Naive thymus-derived CD4-positive, alpha-beta T cell (primary cell): ENCODE data around the gene FAM193A. TPM values are rescaled to one million over a fixed set of nuclear protein-coding genes. Genes with fewer than 3 reads are reported as not detected.
A peak's percentile ranks its signal among the peaks of the same experiment; 100 is the strongest.

Source experiments
- ATAC-seq: fragments of 150-1000 bp; cut with Tn5 transposase; 2 replicates; pipeline ENCODE4 v1.10.0; 2021; ENCODE audit warnings: mild to moderate bottlenecking, moderate library complexity
- CTCF ChIA-PET: fragments of 350-600 bp; sonication (Branson Sonifier 250); formaldehyde crosslinking; loops from one replicate; lab custom pipeline; 2021; ENCODE audit warnings: antibody characterized with exemption; lab: Charles Lee
- POLR2A ChIA-PET: fragments of 350-600 bp; sonication (Branson Sonifier 250); formaldehyde crosslinking; loops from one replicate; lab custom pipeline; 2021; ENCODE audit warnings: antibody characterized with exemption, inconsistent platforms; lab: Charles Lee
- DNase-seq, 9 donors: peaks; one replicate each; pipeline versions ENCODE4 v3.0.0 to v3.0.0-alpha.2; 2020 to 2022; ENCODE audit warnings: mixed read lengths in 1 of 9
- H3K27ac ChIP-seq: one replicate; pipeline ENCODE4 v1.7.0; 2013; ENCODE audit warnings: mild to moderate bottlenecking, low read depth, low read length, moderate library complexity
- H3K27me3 ChIP-seq, 2 donors: one replicate each; pipeline ENCODE4 v1.7.0; 2013; ENCODE audit warnings: low read length in 2 of 2, mild to moderate bottlenecking in 2 of 2, moderate library complexity in 2 of 2; ENCODE audit not compliant: control insufficient read depth in 2 of 2, insufficient read depth in 2 of 2
- H3K36me3 ChIP-seq, 3 experiments: 1 replicate in 2 of 3; 2 replicates in 1 of 3; pipeline ENCODE4 v1.7.0; 2013; ENCODE audit warnings: low read length in 3 of 3, mild to moderate bottlenecking in 3 of 3, moderate library complexity in 1 of 3; ENCODE audit not compliant: insufficient read depth in 3 of 3, control insufficient read depth in 2 of 3
- H3K4me1 ChIP-seq, 2 donors: one replicate each; pipeline ENCODE4 v1.7.0; 2013; ENCODE audit warnings: low read length in 2 of 2, mild to moderate bottlenecking in 2 of 2, moderate library complexity in 1 of 2; ENCODE audit not compliant: control insufficient read depth in 2 of 2, insufficient read depth in 2 of 2
- H3K4me3 ChIP-seq: 2 replicates; pipeline ENCODE4 v1.7.0; 2013; ENCODE audit warnings: mild to moderate bottlenecking, low read length
- H3K9me3 ChIP-seq, 3 experiments: 1 replicate in 2 of 3; 2 replicates in 1 of 3; pipeline ENCODE4 v1.7.0; 2013; ENCODE audit warnings: low read length in 3 of 3; ENCODE audit not compliant: control insufficient read depth in 2 of 3
- H3K27ac Mint-ChIP-seq, 9 donors: one replicate each; pipeline ENCODE4 v1.8.0; 2020 to 2022; ENCODE audit warnings: mixed read lengths in 9 of 9, mild to moderate bottlenecking in 8 of 9, moderate library complexity in 5 of 9, inconsistent platforms in 2 of 9
- H3K27me3 Mint-ChIP-seq, 5 donors: one replicate each; pipeline ENCODE4 v1.8.0; 2021 to 2022; ENCODE audit warnings: mixed read lengths in 5 of 5, mild to moderate bottlenecking in 1 of 5
- H3K36me3 Mint-ChIP-seq, 5 donors: one replicate each; pipeline ENCODE4 v1.8.0; 2020 to 2022; ENCODE audit warnings: mixed read lengths in 5 of 5, mild to moderate bottlenecking in 3 of 5, inconsistent platforms in 1 of 5
- H3K4me1 Mint-ChIP-seq, 7 donors: one replicate each; pipeline ENCODE4 v1.8.0; 2020 to 2022; ENCODE audit warnings: mixed read lengths in 7 of 7, mild to moderate bottlenecking in 3 of 7, inconsistent platforms in 1 of 7
- H3K4me3 Mint-ChIP-seq, 10 donors: one replicate each; pipeline ENCODE4 v1.8.0; 2020 to 2022; ENCODE audit warnings: mild to moderate bottlenecking in 10 of 10, mixed read lengths in 10 of 10, moderate library complexity in 6 of 10, inconsistent platforms in 2 of 10
- H3K9me3 Mint-ChIP-seq, 11 donors: one replicate each; pipeline ENCODE4 v1.8.0; 2020 to 2022; ENCODE audit warnings: mixed read lengths in 11 of 11, mild to moderate bottlenecking in 4 of 11, inconsistent platforms in 1 of 11, moderate library complexity in 1 of 11
- intact Hi-C, 2 donors: fragments of 100-400 bp; cut with micrococcal nuclease; formaldehyde crosslinking; loops; one replicate each; pipeline ENCODE4 v1.15.1; 2023
- polyA plus RNA-seq, 2 donors: library from polyadenylated mRNA; unstranded; fragments of 300-500 nt; fragmentation: Illumina TruSeq; gene quantifications; one replicate each; pipeline ENCODE4 v1.2.3, GENCODE V29; 2021
- total RNA-seq, 6 experiments: library from RNA in 5 of 6; stranded (reverse) in 5 of 6; gene quantifications; 1 replicate in 5 of 6; 2 replicates in 1 of 6; pipeline ENCODE4 v1.2.3 and lab custom pipeline; 2021 to 2026

FAM193A gene
- total and polyA plus RNA-seq, 7 experiments from 2014 or later = 2.2 to 47.2 (median 39.8) TPM

DNA sequence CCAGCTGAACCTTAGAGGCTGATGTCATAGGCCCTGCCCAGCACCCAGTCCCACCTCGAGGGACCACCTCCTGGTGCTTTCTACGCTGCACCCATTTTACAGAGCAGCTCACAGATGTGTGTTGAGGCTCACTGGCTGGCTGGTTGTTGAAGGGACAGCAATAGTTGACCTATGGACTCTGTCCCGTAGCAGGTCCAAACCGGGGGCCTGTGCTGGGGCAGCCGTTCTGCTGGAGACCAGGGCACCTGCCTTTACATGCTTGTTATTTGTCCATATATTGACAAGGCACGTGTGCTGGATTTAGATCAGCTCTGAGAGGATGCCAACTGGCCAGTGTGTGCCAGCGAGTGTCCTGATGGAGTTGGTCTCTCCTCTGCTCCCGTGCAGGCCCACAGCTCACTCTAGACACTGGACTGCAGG, 161.6 kb downstream of the FAM193A start:
- no peaks in the 10 kb centered on the region for H3K27me3 ChIP-seq
- H3K4me1 Mint-ChIP-seq = peaks cover 0 to 1% (median 0%) of the 10 kb centered on the region in 7 donors
- H3K36me3 Mint-ChIP-seq = peaks cover 24 to 85% (median 37%) of the 10 kb centered on the region in 5 donors
- no peak overlapping the region for H3K4me3 Mint-ChIP-seq
- no peaks in the 10 kb centered on the region for H3K9me3 Mint-ChIP-seq
- H3K4me1 ChIP-seq = no peaks in the 10 kb centered on the region
- DNase-seq = no peak
- intact Hi-C loops = no loop called here
- POLR2A ChIA-PET = no interaction called here
- no peaks in the 10 kb centered on the region for H3K9me3 ChIP-seq
- H3K4me3 ChIP-seq = no peak overlapping the region
- no peak overlapping the region for H3K27ac ChIP-seq
- H3K27ac Mint-ChIP-seq = peak overlapping the region in 1 of 9 donors; percentile 55
- peaks cover 20 to 90% (median 51%) of the 10 kb centered on the region in 3 experiments for H3K36me3 ChIP-seq
- no peaks in the 10 kb centered on the region for H3K27me3 Mint-ChIP-seq
- CTCF ChIA-PET = no interaction called here
- ATAC-seq = no peak

DNA sequence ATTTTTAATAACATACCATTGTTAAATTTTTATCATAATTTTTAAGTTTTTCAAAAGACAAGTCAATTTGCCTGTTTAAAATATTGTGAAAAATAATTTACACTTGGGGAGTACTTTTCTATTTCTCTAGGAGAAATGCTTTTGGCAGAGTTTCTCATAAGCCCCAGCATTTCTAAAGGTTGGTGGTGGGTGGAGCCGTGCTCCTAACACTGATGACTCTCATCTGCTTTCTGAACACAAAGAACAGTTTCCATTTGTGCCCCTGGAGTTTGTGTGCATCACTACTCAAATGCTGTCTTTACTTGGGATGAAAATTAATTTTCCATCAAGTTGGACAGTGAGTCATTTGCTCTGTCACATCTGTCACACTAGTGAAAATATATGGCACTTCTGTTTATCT, 162.1 kb downstream of the FAM193A start:
- intact Hi-C loops = no loop called here
- CTCF ChIA-PET = no interaction called here
- Mint-ChIP-seq H3K36me3 (peaks cover 25 to 82% (median 40%) of the 10 kb centered on the region in 5 donors), H3K4me3 (no peak overlapping the region), H3K9me3 (no peaks in the 10 kb centered on the region), H3K27me3 (no peaks in the 10 kb centered on the region), H3K4me1 (peaks cover 0 to 1% (median 0%) of the 10 kb centered on the region in 7 donors), H3K27ac (no peak overlapping the region)
- Histone ChIP-seq H3K9me3 (no peaks in the 10 kb centered on the region), H3K27ac (no peak overlapping the region), H3K4me1 (no peaks in the 10 kb centered on the region), H3K4me3 (no peak overlapping the region), H3K36me3 (peaks cover 20 to 90% (median 56%) of the 10 kb centered on the region in 3 experiments), H3K27me3 (no peaks in the 10 kb centered on the region)
- ATAC-seq (no peak), DNase-seq (no peak)
- POLR2A ChIA-PET = no interaction called here

DNA sequence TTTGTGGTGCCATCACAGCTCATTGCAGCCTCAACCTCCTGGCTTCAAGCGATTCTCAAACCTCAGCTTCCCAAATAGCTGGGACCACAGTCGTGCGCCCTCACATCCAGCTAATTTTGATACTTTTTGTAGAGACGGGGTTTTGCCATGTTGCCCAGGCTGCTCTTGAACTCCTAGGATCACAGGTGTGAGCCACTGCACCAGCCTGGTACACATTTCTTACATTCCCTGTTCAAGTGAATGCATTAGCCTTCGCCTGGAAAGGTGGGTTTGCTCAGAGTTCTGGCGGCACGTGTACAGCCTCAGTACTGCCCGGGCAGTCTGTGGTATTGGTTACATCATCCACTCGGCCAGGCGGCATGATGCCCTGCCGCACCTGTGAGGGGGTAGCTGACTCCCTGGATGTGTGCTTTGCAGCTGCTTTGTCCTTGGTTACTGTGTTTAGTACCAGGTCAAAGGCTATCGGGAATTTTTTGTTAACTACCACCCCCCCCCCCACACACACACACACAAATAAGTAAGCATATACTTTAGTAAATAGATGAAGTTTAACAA, 162.6 kb downstream of the FAM193A start:
- no peak overlapping the region for H3K27ac ChIP-seq

DNA sequence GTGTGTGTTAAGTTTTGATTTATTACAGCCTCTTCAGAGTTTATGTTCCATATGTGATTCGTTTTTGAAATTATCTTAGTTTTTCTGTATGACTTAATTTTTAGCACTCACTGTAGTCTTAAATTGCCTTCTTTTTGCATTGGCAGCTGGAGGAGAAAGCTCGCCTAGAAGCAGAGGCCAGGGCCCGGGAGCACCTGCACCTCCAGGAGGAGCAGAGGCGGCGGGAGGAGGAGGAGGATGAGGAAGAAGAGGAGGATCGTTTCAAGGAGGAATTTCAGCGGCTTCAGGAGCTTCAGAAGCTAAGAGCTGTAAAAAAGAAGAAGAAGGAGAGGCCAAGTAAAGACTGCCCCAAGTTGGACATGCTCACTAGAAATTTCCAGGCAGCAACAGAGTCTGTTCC, 163.1 kb downstream of the FAM193A start:
- Histone ChIP-seq H3K27me3 (no peaks in the 10 kb centered on the region), H3K36me3 (peaks cover 17 to 88% (median 50%) of the 10 kb centered on the region in 3 experiments), H3K9me3 (no peaks in the 10 kb centered on the region), H3K27ac (no peak overlapping the region), H3K4me1 (no peaks in the 10 kb centered on the region), H3K4me3 (no peak overlapping the region)
- no peaks in the 10 kb centered on the region for H3K27me3 Mint-ChIP-seq
- H3K4me3 Mint-ChIP-seq = no peak overlapping the region
- DNase-seq = no peak
- POLR2A ChIA-PET = no interaction called here
- CTCF ChIA-PET = no interaction called here
- H3K4me1 Mint-ChIP-seq = no peaks in the 10 kb centered on the region
- H3K36me3 Mint-ChIP-seq = peaks cover 20 to 73% (median 35%) of the 10 kb centered on the region in 5 donors
- H3K9me3 Mint-ChIP-seq = no peaks in the 10 kb centered on the region
- intact Hi-C loops = no loop called here
- ATAC-seq = no peak
- H3K27ac Mint-ChIP-seq = peak overlapping the region in 2 of 9 donors; percentile 24 to 47

More for the DNA sequence above, 162.6 kb downstream of the FAM193A start:
- peaks cover 20 to 77% (median 37%) of the 10 kb centered on the region in 5 donors for H3K36me3 Mint-ChIP-seq
- intact Hi-C loops = no loop called here
- peak in 1 of 9 donors; percentile 10 for DNase-seq
- ATAC-seq = no peak
- no peaks in the 10 kb centered on the region for H3K27me3 Mint-ChIP-seq
- H3K4me1 Mint-ChIP-seq = no peaks in the 10 kb centered on the region
- H3K9me3 Mint-ChIP-seq = no peaks in the 10 kb centered on the region
- CTCF ChIA-PET = no interaction called here
- H3K27me3 ChIP-seq = no peaks in the 10 kb centered on the region
- H3K36me3 ChIP-seq = peaks cover 17 to 89% (median 55%) of the 10 kb centered on the region in 3 experiments
- POLR2A ChIA-PET = no interaction called here
- H3K4me3 Mint-ChIP-seq = no peak overlapping the region
- peak overlapping the region in 2 of 9 donors; percentile 12 to 47 for H3K27ac Mint-ChIP-seq
- no peaks in the 10 kb centered on the region for H3K9me3 ChIP-seq
- H3K4me1 ChIP-seq = no peaks in the 10 kb centered on the region
- H3K4me3 ChIP-seq = no peak overlapping the region

DNA sequence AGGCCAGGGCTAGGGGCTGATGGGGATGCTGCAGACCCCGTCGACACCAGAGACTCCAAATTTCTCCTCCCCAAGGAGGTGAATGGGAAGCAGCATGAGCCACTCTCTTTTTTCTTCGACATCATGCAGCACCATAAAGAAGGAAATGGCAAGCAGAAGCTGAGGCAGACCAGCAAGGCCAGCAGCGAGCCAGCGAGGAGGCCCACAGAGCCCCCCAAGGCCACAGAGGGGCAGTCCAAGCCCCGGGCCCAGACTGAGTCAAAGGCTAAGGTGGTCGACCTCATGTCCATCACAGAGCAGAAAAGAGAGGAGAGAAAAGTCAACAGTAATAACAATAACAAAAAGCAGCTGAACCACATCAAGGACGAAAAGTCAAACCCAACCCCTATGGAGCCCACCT, 163.6 kb downstream of the FAM193A start:
- Mint-ChIP-seq H3K36me3 (peaks cover 20 to 70% (median 35%) of the 10 kb centered on the region in 5 donors), H3K4me1 (no peaks in the 10 kb centered on the region), H3K27me3 (no peaks in the 10 kb centered on the region), H3K27ac (peak overlapping the region in 1 of 9 donors; percentile 2), H3K4me3 (no peak overlapping the region), H3K9me3 (no peaks in the 10 kb centered on the region)
- intact Hi-C loops = no loop called here
- DNase-seq (no peak), ATAC-seq (no peak)
- Histone ChIP-seq H3K4me3 (no peak overlapping the region), H3K9me3 (no peaks in the 10 kb centered on the region), H3K27ac (no peak overlapping the region), H3K36me3 (peaks cover 17 to 87% (median 45%) of the 10 kb centered on the region in 3 experiments), H3K4me1 (no peaks in the 10 kb centered on the region), H3K27me3 (no peaks in the 10 kb centered on the region)
- ChIA-PET CTCF (no interaction called here), POLR2A (no interaction called here)

DNA sequence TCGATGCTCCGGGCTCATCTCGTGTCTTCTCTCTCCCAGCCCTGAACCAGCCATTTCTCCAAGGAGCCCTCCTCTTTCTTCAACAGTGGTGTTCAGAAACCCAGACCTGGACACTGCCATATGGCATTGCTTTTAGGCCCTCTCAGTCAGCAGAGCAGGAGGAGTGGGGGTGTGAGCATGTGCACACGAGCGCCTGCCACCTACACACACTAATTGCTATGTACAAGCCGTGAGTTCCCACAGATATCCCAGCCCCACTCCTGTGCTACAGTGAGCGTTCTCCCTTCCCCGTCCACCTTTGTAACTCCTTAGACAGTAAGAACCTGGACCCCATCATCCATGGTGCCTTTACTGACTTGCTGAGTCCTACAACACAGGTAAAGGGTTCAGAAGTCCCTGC, 165.9 kb downstream of the FAM193A start:
- Histone ChIP-seq H3K4me1 (no peaks in the 10 kb centered on the region), H3K9me3 (no peaks in the 10 kb centered on the region), H3K36me3 (peaks cover 11 to 65% (median 35%) of the 10 kb centered on the region in 3 experiments), H3K27me3 (no peaks in the 10 kb centered on the region), H3K4me3 (no peak overlapping the region), H3K27ac (no peak overlapping the region)
- intact Hi-C loops = no loop called here
- Mint-ChIP-seq H3K4me1 (peaks cover 0 to 4% (median 0%) of the 10 kb centered on the region in 7 donors), H3K4me3 (no peak overlapping the region), H3K36me3 (peaks cover 20 to 59% (median 33%) of the 10 kb centered on the region in 5 donors), H3K9me3 (no peaks in the 10 kb centered on the region), H3K27me3 (no peaks in the 10 kb centered on the region), H3K27ac (no peak overlapping the region)
- ChIA-PET POLR2A (no interaction called here), CTCF (no interaction called here)
- no peak for ATAC-seq
- no peak for DNase-seq

DNA sequence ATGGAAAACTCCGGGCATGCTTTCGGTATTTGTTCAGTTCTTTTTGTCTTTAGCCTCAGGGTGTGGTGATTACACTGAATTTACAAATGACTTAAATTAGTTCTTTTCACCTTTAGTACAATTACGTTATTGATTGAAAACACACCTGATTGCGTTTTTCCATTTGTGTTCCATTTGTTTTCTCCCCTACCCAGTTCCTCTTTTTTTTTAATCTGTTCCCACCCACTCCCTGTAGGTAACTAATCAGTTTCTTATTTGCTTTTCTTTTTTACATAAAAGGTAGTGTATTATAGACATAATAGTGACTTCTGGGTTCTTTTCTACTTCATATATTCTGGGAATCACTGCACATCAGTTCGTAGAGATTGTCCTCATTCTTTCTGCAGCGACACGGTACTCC, 166.3 kb downstream of the FAM193A start:
- Mint-ChIP-seq H3K4me3 (peak overlapping the region in 1 of 10 donors; percentile 14), H3K4me1 (peaks cover 0 to 4% (median 0%) of the 10 kb centered on the region in 7 donors), H3K36me3 (peaks cover 20 to 56% (median 33%) of the 10 kb centered on the region in 5 donors), H3K27ac (peak overlapping the region in 1 of 9 donors; percentile 53), H3K27me3 (no peaks in the 10 kb centered on the region), H3K9me3 (no peaks in the 10 kb centered on the region)
- H3K36me3 ChIP-seq = peaks cover 11 to 62% (median 31%) of the 10 kb centered on the region in 3 experiments
- H3K9me3 ChIP-seq = no peaks in the 10 kb centered on the region
- H3K4me1 ChIP-seq = no peaks in the 10 kb centered on the region
- DNase-seq = no peak
- no peak for ATAC-seq
- intact Hi-C loops = no loop called here
- ChIA-PET POLR2A (no interaction called here), CTCF (no interaction called here)
- no peaks in the 10 kb centered on the region for H3K27me3 ChIP-seq
- H3K4me3 ChIP-seq = no peak overlapping the region
- H3K27ac ChIP-seq = no peak overlapping the region
